GM06990 (cell line): ENCODE results near the gene NPAS4.

ENCODE experiments used
- DNase-seq: peaks from one replicate; pipeline ENCODE4 v3.0.0-alpha.2; 2011; ENCODE audit not compliant: insufficient read length; ENCODE audit errors: extremely low read depth
- H3K27me3 ChIP-seq: replicated peaks from 2 replicates; pipeline ENCODE4 v1.6.0; 2011; ENCODE audit warnings: low read length; ENCODE audit not compliant: control insufficient read depth, insufficient read depth
- H3K36me3 ChIP-seq: 2 replicates; pipeline ENCODE4 v1.5.1; 2011; ENCODE audit warnings: low read length; ENCODE audit not compliant: control insufficient read depth, insufficient read depth
- H3K4me3 ChIP-seq: replicated peaks from 2 replicates; pipeline ENCODE4 v1.5.1; 2011; ENCODE audit warnings: low read depth, mild to moderate bottlenecking, control low read depth, low read length
- CTCF ChIP-seq: IDR thresholded peaks from 2 replicates; pipeline ENCODE4 v1.5.1; 2011; ENCODE audit warnings: low read length, control low read depth, mild to moderate bottlenecking, inconsistent platforms; ENCODE audit not compliant: insufficient read depth, poor library complexity, severe bottlenecking

The NPAS4 gene

GRCh38 chr11:66469441-66469840 lies 48.6 kb downstream of the NPAS4 start:
- no peaks in the 10 kb centered on the region for H3K27me3 ChIP-seq
- H3K36me3 ChIP-seq: no peaks in the 10 kb centered on the region
- TF ChIP-seq CTCF: no peak
- H3K4me3 ChIP-seq: no peak overlapping the region
- no peak for DNase-seq

GRCh38 chr11:66470015-66470414 lies 49.2 kb downstream of the NPAS4 start:
- H3K27me3 ChIP-seq: no peaks in the 10 kb centered on the region
- no peak for DNase-seq
- no peaks in the 10 kb centered on the region; the same call in 1 of the 2 replicates for H3K36me3 ChIP-seq
- no peak for TF ChIP-seq CTCF
- no peak overlapping the region for H3K4me3 ChIP-seq

- no peak for TF ChIP-seq CTCF
- Histone ChIP-seq H3K4me3 (no peak overlapping the region), H3K36me3 (no peaks in the 10 kb centered on the region; the same call in 1 of the 2 replicates), H3K27me3 (no peaks in the 10 kb centered on the region)
- DNase-seq: no peak
Observed at GRCh38 chr11:66471142-66471541, 50.3 kb downstream of the NPAS4 start.

GRCh38 chr11:66472054-66472453 lies 51.2 kb downstream of the NPAS4 start:
- no peak for DNase-seq
- Histone ChIP-seq H3K36me3 (no peaks in the 10 kb centered on the region; the same call in 1 of the 2 replicates), H3K27me3 (no peaks in the 10 kb centered on the region), H3K4me3 (no peak overlapping the region)
- no peak for TF ChIP-seq CTCF

GRCh38 chr11:66473167-66473566 lies 52.3 kb downstream of the NPAS4 start:
- H3K27me3 ChIP-seq: no peaks in the 10 kb centered on the region
- no peak overlapping the region for H3K4me3 ChIP-seq
- no peaks in the 10 kb centered on the region; the same call in none of the 2 replicates for H3K36me3 ChIP-seq
- TF ChIP-seq CTCF: no peak
- DNase-seq: no peak

- H3K4me3 ChIP-seq: no peak overlapping the region
- no peak for TF ChIP-seq CTCF
- no peaks in the 10 kb centered on the region for H3K27me3 ChIP-seq
- no peak for DNase-seq
- no peaks in the 10 kb centered on the region; the same call in none of the 2 replicates for H3K36me3 ChIP-seq
Observed at GRCh38 chr11:66473608-66474515, 53.0 kb downstream of the NPAS4 start.
